Fibroblast of the conjunctiva (primary cell): ENCODE measurements around the gene ABHD18.

ENCODE experiments used
- DNase-seq: peaks from one replicate; pipeline ENCODE4 v3.0.0-alpha.2; 2010; ENCODE audit warnings: low read depth

The ABHD18 gene

GRCh38 chr4:128068918-128069317, 103.7 kb downstream of the ABHD18 start:
- DNase-seq = no peak

GRCh38 chr4:128076464-128076863, 111.3 kb downstream of the ABHD18 start:
- DNase-seq = no peak
